K562 (cell line): ENCODE data around the gene CFAP221. TPM values are rescaled to one million over a fixed set of nuclear protein-coding genes. Genes with fewer than 3 reads are reported as not detected.

Experiments
- ARID2 ChIP-seq: fragments of 450-650 bp; IDR thresholded peaks from 2 replicates; pipeline ENCODE4 v1.6.1; 2017; ENCODE audit warnings: antibody characterized with exemption, mild to moderate bottlenecking
- CTCF ChIP-seq, 3 experiments: IDR thresholded peaks in 2 of 3; conservative IDR thresholded peaks in 1 of 3; 2 replicates each; pipeline ENCODE4 v1.5.1; 2011 to 2012; ENCODE audit warnings: low read length in 3 of 3, mild to moderate bottlenecking in 3 of 3, control low read depth in 2 of 3, improper control_type of control experiment in 1 of 3, inconsistent platforms in 1 of 3, low read depth in 1 of 3, mixed read lengths in 1 of 3, moderate library complexity in 1 of 3; ENCODE audit not compliant: insufficient read depth in 2 of 3
- DEAF1 ChIP-seq: fragments of 450-650 bp; formaldehyde crosslinking; IDR thresholded peaks from 2 replicates; pipeline ENCODE4 v1.4.0; 2020; ENCODE audit warnings: mild to moderate bottlenecking, moderate library complexity
- GMEB1 ChIP-seq: fragments of 250-450 bp; sonication (Bioruptor Pico); IDR thresholded peaks from 2 replicates; pipeline ENCODE4 v1.4.0; 2020; ENCODE audit warnings: mild to moderate bottlenecking
- HOXB6 ChIP-seq: fragments of 250-450 bp; sonication (Bioruptor Pico); IDR thresholded peaks from 2 replicates; pipeline ENCODE4 v1.5.1; 2022; ENCODE audit warnings: mild to moderate bottlenecking, borderline replicate concordance
- MCM3 ChIP-seq: fragments of 450-650 bp; IDR thresholded peaks from 2 replicates; pipeline ENCODE4 v1.6.1; 2016
- MCM5 ChIP-seq: fragments of 450-650 bp; IDR thresholded peaks from 2 replicates; pipeline ENCODE4 v1.6.1; 2016; ENCODE audit warnings: low read depth
- REST ChIP-seq, 2 experiments: fragments of 450-650 bp; formaldehyde crosslinking in 1 of 2; IDR thresholded peaks; 2 replicates each; pipeline versions ENCODE4 v1.4.0 to v1.6.1; 2014 to 2020; ENCODE audit warnings: mild to moderate bottlenecking in 2 of 2, borderline replicate concordance in 1 of 2, low read depth in 1 of 2
- SMC3 ChIP-seq: conservative IDR thresholded peaks from 2 replicates; pipeline ENCODE4 v1.6.1; 2011; ENCODE audit warnings: low read depth, low read length, improper control_type of control experiment; ENCODE audit not compliant: insufficient read depth
- ZNF436 ChIP-seq: fragments of 250-450, 450-650 bp; sonication (Bioruptor Pico); formaldehyde crosslinking; IDR thresholded peaks from 2 replicates; pipeline ENCODE4 v1.7.0; 2020; ENCODE audit warnings: mild to moderate bottlenecking
- ZNF75A ChIP-seq: fragments of 450-650 bp; formaldehyde crosslinking; IDR thresholded peaks from 2 replicates; pipeline ENCODE4 v1.4.0; 2020; ENCODE audit warnings: mild to moderate bottlenecking
- ZSCAN29 ChIP-seq: fragments of 450-650 bp; IDR thresholded peaks from 2 replicates; pipeline ENCODE4 v1.6.1; 2017
- polyA plus RNA-seq, 8 experiments: library from polyadenylated mRNA; depleted of rRNA in 4 of 8; stranded (reverse) in 5 of 8; unstranded in 3 of 8; fragments of >200 nt; fragmentation: Nextera tagmentation in 2 of 8; fragmentation: Illumina TruSeq in 1 of 8; extraction: Ambion mirVana in 2 of 8; extraction: Trizol in 1 of 8; gene quantifications; 2 replicates each; pipeline versions ENCODE4 v1.2.1 to v1.2.3, GENCODE V29; 2011 to 2014; ENCODE audit warnings: inconsistent platforms in 1 of 8, missing spikeins in 1 of 8
- total RNA-seq, 7 experiments: library from RNA; depleted of rRNA in 6 of 7; stranded (reverse); fragments of >200 nt in 6 of 7; fragmentation: Illumina TruSeq in 2 of 7; extraction: Trizol in 2 of 7; gene quantifications; 2 replicates each; pipeline versions ENCODE4 v1.2.1 to v1.2.3, GENCODE V29; 2011 to 2021; ENCODE audit warnings: low replicate concordance in 1 of 7

CFAP221 gene
- total and polyA plus RNA-seq, 9 of the 15 experiments (the other 6 are each of a cell fraction or from before 2014, with no cell fraction given), result 0.09 to 1.4 (median 0.65) TPM

- TF ChIP-seq GMEB1 (CRISPR knock-in tag) (no peak), DEAF1 (CRISPR knock-in tag) (peak; percentile 64), CTCF (IDR thresholded peaks at IDR 0.05 in 2 of 3, conservative IDR thresholded peaks at IDR 0.05 in 1 of 3; ENCODE audit: insufficient read depth in 2 of 3, low read depth in 1 of 3, low read length in 3 of 3) (peak; percentile 80 to 88 (median 87)), REST (IDR thresholded peaks at IDR 0.05; ENCODE audit: borderline replicate concordance) (peak; percentile 63), REST (CRISPR knock-in tag; IDR thresholded peaks at IDR 0.05; ENCODE audit: low read depth) (no peak), ARID2 (peak; percentile 63; the same call in 1 of the 2 replicates), HOXB6 (CRISPR knock-in tag) (no peak), MCM5 (no peak), ZNF75A (CRISPR knock-in tag) (no peak), ZNF436 (CRISPR knock-in tag) (no peak), ZSCAN29 (no peak), SMC3 (peak; percentile 57), MCM3 (no peak)
Observed at GRCh38 chr2:119659601-119660342, 115.5 kb downstream of the CFAP221 start (continued).
